GM12878 (cell line): ENCODE measurements around the gene SPTBN1. TPM values are rescaled to one million over a fixed set of nuclear protein-coding genes. Genes with fewer than 3 reads are reported as not detected.

Experiments
- ATAC-seq: fragments of 200-7000 bp; cut with Tn5 transposase; 3 replicates; pipeline ENCODE4 v1.9.1; 2020; ENCODE audit warnings: mild to moderate bottlenecking, moderate library complexity
- BruUV-seq: library from RNA; stranded (reverse); fragments of 400-500 nt; replicated peaks from 2 replicates; lab custom pipeline; 2021; lab: Mats Ljungman, UMichigan
- CTCF ChIA-PET: fragments of 300-600 bp; sonication (Branson Sonifier 250); formaldehyde crosslinking; extraction: SDS; loops from one replicate; lab custom pipeline; 2021; ENCODE audit warnings: inconsistent platforms; lab: Yijun Ruan, JAX
- POLR2A ChIA-PET: fragments of 350-600 bp; formaldehyde crosslinking; extraction: SDS; loops from one replicate; lab custom pipeline; 2021; ENCODE audit warnings: inconsistent platforms; lab: Charles Lee
- RAD21 ChIA-PET: fragments of 300-600 bp; sonication (Branson Sonifier 250); formaldehyde crosslinking; loops from one replicate; lab custom pipeline; 2023; ENCODE audit warnings: antibody characterized with exemption; ENCODE audit not compliant: unreplicated experiment; lab: Charles Lee
- SMC1A ChIA-PET: fragments of 300-600 bp; sonication (Branson Sonifier 250); formaldehyde crosslinking; loops from one replicate; lab custom pipeline; 2023; ENCODE audit not compliant: unreplicated experiment, uncharacterized antibody; lab: Charles Lee
- DNase-seq: peaks from one replicate; pipeline ENCODE4 v3.0.0-alpha.2; 2011; ENCODE audit warnings: low read depth, low spot score
- FAIRE-seq: peaks from 3 replicates; lab custom pipeline; 2011; peaks lifted over from hg19 to GRCh38; lab: Jason Lieb, UNC
- H2AFZ ChIP-seq: 2 replicates; pipeline ENCODE4 v1.6.0; 2011; ENCODE audit warnings: low read depth, low read length, control low read depth; ENCODE audit not compliant: control insufficient read depth
- H3K27ac ChIP-seq: 2 replicates; pipeline ENCODE4 v1.5.1; 2011; ENCODE audit warnings: control low read depth; ENCODE audit not compliant: control insufficient read depth, insufficient read depth
- H3K27me3 ChIP-seq, 2 experiments: replicated peaks in 1 of 2; 2 replicates each; pipeline versions ENCODE4 v1.6.0 to v1.6.1; 2011; ENCODE audit warnings: low read length in 1 of 2; ENCODE audit not compliant: control insufficient read depth in 2 of 2, insufficient read depth in 2 of 2
- H3K36me3 ChIP-seq, 2 experiments: 2 replicates each; pipeline ENCODE4 v1.5.1; 2011; ENCODE audit warnings: low read length in 1 of 2; ENCODE audit not compliant: control insufficient read depth in 2 of 2, insufficient read depth in 2 of 2
- H3K4me1 ChIP-seq: 2 replicates; pipeline ENCODE4 v1.6.1; 2011; ENCODE audit warnings: mild to moderate bottlenecking, low read length, moderate library complexity, mixed read lengths; ENCODE audit not compliant: control insufficient read depth, insufficient read depth
- H3K4me2 ChIP-seq: 2 replicates; pipeline ENCODE4 v1.6.0; 2011; ENCODE audit warnings: control low read depth; ENCODE audit not compliant: control insufficient read depth, insufficient read depth
- H3K4me3 ChIP-seq: fragments of 200-600 bp; sonication (generic); 2 replicates; pipeline ENCODE4 v1.5.1; 2016
- H3K79me2 ChIP-seq: 2 replicates; pipeline ENCODE4 v1.6.0; 2011; ENCODE audit warnings: low read length; ENCODE audit not compliant: control insufficient read depth, insufficient read depth
- H3K9ac ChIP-seq: 2 replicates; pipeline ENCODE4 v1.8.0; 2011; ENCODE audit warnings: low read length, control low read depth, mixed read lengths; ENCODE audit not compliant: control insufficient read depth, insufficient read depth
- H3K9me3 ChIP-seq: replicated peaks from 3 replicates; pipeline ENCODE4 v1.5.1; 2011; ENCODE audit warnings: mild to moderate bottlenecking, low read length; ENCODE audit not compliant: control insufficient read depth, insufficient read depth
- H4K20me1 ChIP-seq: 2 replicates; pipeline ENCODE4 v1.6.0; 2011; ENCODE audit not compliant: control insufficient read depth, insufficient read depth
- BACH1 ChIP-seq: fragments of 450-650 bp; IDR thresholded peaks from 2 replicates; pipeline ENCODE4 v1.6.1; 2017; ENCODE audit warnings: mild to moderate bottlenecking, borderline replicate concordance
- CREB1 ChIP-seq: IDR thresholded peaks from 2 replicates; pipeline ENCODE4 v1.6.1; 2012; ENCODE audit warnings: low read depth, mild to moderate bottlenecking, inconsistent platforms
- EP300 ChIP-seq, 2 experiments: fragments of 150-350 bp in 1 of 2; IDR thresholded peaks; 2 replicates each; pipeline ENCODE4 v1.6.1; 2011 to 2012; ENCODE audit warnings: low read depth in 2 of 2, low read length in 2 of 2, borderline replicate concordance in 1 of 2, improper control_type of control experiment in 1 of 2, inconsistent platforms in 1 of 2; ENCODE audit not compliant: control insufficient read depth in 1 of 2
- GATAD2B ChIP-seq: fragments of 450-650 bp; conservative IDR thresholded peaks from 2 replicates; pipeline ENCODE4 v1.6.1; 2017; ENCODE audit warnings: low read depth, mild to moderate bottlenecking, moderate library complexity
- IKZF1 ChIP-seq: fragments of 450-650 bp; conservative IDR thresholded peaks from 2 replicates; pipeline ENCODE4 v1.6.1; 2017; ENCODE audit warnings: antibody characterized with exemption, mild to moderate bottlenecking
- IKZF2 ChIP-seq, 2 experiments: fragments of 450-650 bp; IDR thresholded peaks; 2 replicates each; pipeline ENCODE4 v1.6.1; 2017; ENCODE audit warnings: mild to moderate bottlenecking in 2 of 2, moderate library complexity in 2 of 2
- LARP7 ChIP-seq: fragments of 450-650 bp; IDR thresholded peaks from 2 replicates; pipeline ENCODE4 v1.6.1; 2017; ENCODE audit warnings: mild to moderate bottlenecking
- MEF2B ChIP-seq: fragments of 450-650 bp; IDR thresholded peaks from 2 replicates; pipeline ENCODE4 v1.6.1; 2018; ENCODE audit warnings: mild to moderate bottlenecking, moderate library complexity; ENCODE audit not compliant: partially characterized antibody, poor library complexity, severe bottlenecking
- SPI1 ChIP-seq: IDR thresholded peaks from 2 replicates; pipeline ENCODE4 v1.6.1; 2011; ENCODE audit warnings: low read depth, mild to moderate bottlenecking, low read length, moderate library complexity, borderline replicate concordance; ENCODE audit not compliant: insufficient read depth
- SUZ12 ChIP-seq: fragments of 200-600 bp; sonication (generic); IDR thresholded peaks from one replicate; pipeline ENCODE4 v1.6.1; 2018; ENCODE audit warnings: antibody characterized with exemption, mild to moderate bottlenecking; ENCODE audit not compliant: unreplicated experiment
- WGBS: methylation state at CpG from one replicate; pipeline ENCODE4 v1.1.6; 2016; ENCODE audit warnings: low lambda C conversion rate; ENCODE audit not compliant: insufficient replicate concordance, insufficient coverage; ENCODE audit errors: missing lambda C conversion rate; 5-methylcytosine and 5-hydroxymethylcytosine counted together
- in situ Hi-C: fragments of 300-500 bp; cut with MboI; formaldehyde crosslinking; loops from 9 replicates; pipeline ENCODE4 v1.14.3; 2018; ENCODE audit warnings: mixed read lengths
- intact Hi-C: fragments of 100-400 bp; cut with micrococcal nuclease; formaldehyde crosslinking; loops from one replicate; pipeline ENCODE4 v1.14.2; 2022; ENCODE audit not compliant: unreplicated experiment
- polyA plus RNA-seq, 11 experiments: library from polyadenylated mRNA; depleted of rRNA in 4 of 11; unstranded in 6 of 11; stranded (reverse) in 5 of 11; fragments of >200 nt; fragmentation: Nextera tagmentation in 4 of 11; fragmentation: Illumina TruSeq in 1 of 11; extraction: Ambion mirVana in 4 of 11; extraction: Trizol in 1 of 11; gene quantifications; 1 replicate in 1 of 11; 2 replicates in 10 of 11; pipeline versions ENCODE4 v1.2.1 to v1.2.3, GENCODE V29; 2011 to 2016; ENCODE audit warnings: inconsistent platforms in 2 of 11, missing spikeins in 2 of 11, low read depth in 1 of 11
- total RNA-seq, 4 experiments: library from RNA; depleted of rRNA in 3 of 4; stranded (reverse); fragments of >200 nt in 3 of 4; fragmentation: Illumina TruSeq in 1 of 4; extraction: Trizol in 1 of 4; gene quantifications; 2 replicates each; pipeline versions ENCODE4 v1.2.1 to v1.2.3, GENCODE V29; 2013 to 2021
- TF ChIP-seq, protein P1 (sequence below): fragments of 450-650 bp; formaldehyde crosslinking; IDR thresholded peaks from 2 replicates; pipeline ENCODE4 v1.5.0; 2022; ENCODE audit warnings: mild to moderate bottlenecking, missing genetic modification characterization

Gene SPTBN1
- total and polyA plus RNA-seq, 10 of the 15 experiments (the other 5 are each of a cell fraction or from before 2014, with no cell fraction given), result 20.6 to 154 (median 76.7) TPM

- Histone ChIP-seq H3K9ac (no peak overlapping the region), H2AFZ (no peak overlapping the region), H3K36me3 (peaks cover 8 to 20% of the 10 kb centered on the region in 2 experiments), H3K27ac (no peak overlapping the region), H3K4me1 (peaks cover 67% of the 10 kb centered on the region), H3K4me3 (no peak overlapping the region), H3K79me2 (peaks cover 99% of the 10 kb centered on the region), H3K9me3 (no peaks in the 10 kb centered on the region), H3K27me3 (no peaks in the 10 kb centered on the region), H4K20me1 (no peaks in the 10 kb centered on the region), H3K4me2 (no peak overlapping the region)
- ChIA-PET SMC1A (interaction anchor here (0.6 to 3.3 kb wide), 12 partner anchors 10 to 1319 kb away, joined by 3 to 16 read pairs (median 4); no protein-coding TSS in a partner anchor), RAD21 (interaction anchor here (1.4 to 2.3 kb wide), 3 partner anchors 11 to 53 kb away, joined by 3 to 6 read pairs (median 5); no protein-coding TSS in a partner anchor), CTCF (interaction anchor here (1.0 to 1.5 kb wide), 2 partner anchors 62 to 478 kb away, joined by 3 to 7 read pairs; no protein-coding TSS in a partner anchor), POLR2A (interaction anchor here (0.5 to 1.5 kb wide), 4 partner anchors 18 to 472 kb away, joined by 4 to 6 read pairs (median 6); no protein-coding TSS in a partner anchor)
- 97% methylated on average over 7 of the region's 7 CpGs for WGBS
- in situ Hi-C loops (no loop called here), intact Hi-C loops (no loop called here)
- FAIRE-seq, result no peak
- TF ChIP-seq EP300 (IDR thresholded peaks at IDR 0.05; ENCODE audit: borderline replicate concordance in 1 of 2, control insufficient read depth in 1 of 2, low read depth in 2 of 2, low read length in 2 of 2) (no peak), GATAD2B (no peak), LARP7 (no peak)
- BruUV-seq, result no TSS peak
- no peak for ATAC-seq
- DNase-seq, result no peak
Observed at GRCh38 chr2:54586062-54586461, 129.9 kb downstream of the SPTBN1 start.

DNA sequence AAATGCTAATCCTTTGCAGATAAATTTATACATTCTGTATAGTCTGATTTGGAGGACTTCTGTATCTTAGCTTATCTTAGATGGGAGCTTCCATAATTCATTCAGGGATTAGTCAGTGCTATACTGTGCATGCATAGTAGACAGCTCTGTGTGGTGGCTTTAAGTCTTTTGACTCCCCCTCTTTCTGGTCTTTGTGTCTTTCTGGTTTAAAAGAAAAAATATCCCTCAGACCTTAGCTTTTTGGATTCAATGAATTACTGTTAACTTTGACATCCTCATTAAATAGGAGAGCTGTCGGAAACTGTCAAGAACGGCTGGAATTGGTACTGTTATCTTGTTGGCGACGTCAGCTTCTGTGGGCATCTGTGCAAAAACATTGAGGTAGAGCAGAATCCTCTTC, 130.4 kb downstream of the SPTBN1 start:
- in situ Hi-C loops, result no loop called here
- 99% methylated on average over 4 of the region's 4 CpGs for WGBS
- no peak overlapping the region for H3K9ac ChIP-seq
- FAIRE-seq, result no peak
- DNase-seq, result no peak
- no peaks in the 10 kb centered on the region for H3K27me3 ChIP-seq
- no peaks in the 10 kb centered on the region for H4K20me1 ChIP-seq
- BruUV-seq, result no TSS peak
- no peak overlapping the region for H2AFZ ChIP-seq
- no peaks in the 10 kb centered on the region for H3K9me3 ChIP-seq
- no peak overlapping the region for H3K27ac ChIP-seq
- H3K36me3 ChIP-seq, result peaks cover 8 to 20% of the 10 kb centered on the region in 2 experiments
- no peak overlapping the region for H3K4me2 ChIP-seq
- intact Hi-C loops, result no loop called here
- peaks cover 99% of the 10 kb centered on the region for H3K79me2 ChIP-seq
- H3K4me3 ChIP-seq, result no peak overlapping the region
- peaks cover 67% of the 10 kb centered on the region for H3K4me1 ChIP-seq
- ChIA-PET RAD21 (interaction anchor here (1.5 to 2.3 kb wide), 3 partner anchors 26 to 63 kb away, joined by 4 to 6 read pairs (median 5); no protein-coding TSS in a partner anchor), SMC1A (interaction anchor here (0.6 to 3.3 kb wide), 13 partner anchors 10 to 1320 kb away, joined by 3 to 16 read pairs (median 4); no protein-coding TSS in a partner anchor), POLR2A (interaction anchor here (0.5 to 1.5 kb wide), 6 partner anchors 14 to 488 kb away, joined by 3 to 6 read pairs (median 6); no protein-coding TSS in a partner anchor), CTCF (interaction anchor here (1.0 to 1.5 kb wide), 2 partner anchors 63 to 479 kb away, joined by 3 to 7 read pairs; no protein-coding TSS in a partner anchor)
- no peak for TF ChIP-seq IKZF1
- TF ChIP-seq SUZ12, result no peak
- no peak for TF ChIP-seq SPI1
- no peak for TF ChIP-seq IKZF2 (IDR thresholded peaks at IDR 0.05)
- TF ChIP-seq, protein P1, sequence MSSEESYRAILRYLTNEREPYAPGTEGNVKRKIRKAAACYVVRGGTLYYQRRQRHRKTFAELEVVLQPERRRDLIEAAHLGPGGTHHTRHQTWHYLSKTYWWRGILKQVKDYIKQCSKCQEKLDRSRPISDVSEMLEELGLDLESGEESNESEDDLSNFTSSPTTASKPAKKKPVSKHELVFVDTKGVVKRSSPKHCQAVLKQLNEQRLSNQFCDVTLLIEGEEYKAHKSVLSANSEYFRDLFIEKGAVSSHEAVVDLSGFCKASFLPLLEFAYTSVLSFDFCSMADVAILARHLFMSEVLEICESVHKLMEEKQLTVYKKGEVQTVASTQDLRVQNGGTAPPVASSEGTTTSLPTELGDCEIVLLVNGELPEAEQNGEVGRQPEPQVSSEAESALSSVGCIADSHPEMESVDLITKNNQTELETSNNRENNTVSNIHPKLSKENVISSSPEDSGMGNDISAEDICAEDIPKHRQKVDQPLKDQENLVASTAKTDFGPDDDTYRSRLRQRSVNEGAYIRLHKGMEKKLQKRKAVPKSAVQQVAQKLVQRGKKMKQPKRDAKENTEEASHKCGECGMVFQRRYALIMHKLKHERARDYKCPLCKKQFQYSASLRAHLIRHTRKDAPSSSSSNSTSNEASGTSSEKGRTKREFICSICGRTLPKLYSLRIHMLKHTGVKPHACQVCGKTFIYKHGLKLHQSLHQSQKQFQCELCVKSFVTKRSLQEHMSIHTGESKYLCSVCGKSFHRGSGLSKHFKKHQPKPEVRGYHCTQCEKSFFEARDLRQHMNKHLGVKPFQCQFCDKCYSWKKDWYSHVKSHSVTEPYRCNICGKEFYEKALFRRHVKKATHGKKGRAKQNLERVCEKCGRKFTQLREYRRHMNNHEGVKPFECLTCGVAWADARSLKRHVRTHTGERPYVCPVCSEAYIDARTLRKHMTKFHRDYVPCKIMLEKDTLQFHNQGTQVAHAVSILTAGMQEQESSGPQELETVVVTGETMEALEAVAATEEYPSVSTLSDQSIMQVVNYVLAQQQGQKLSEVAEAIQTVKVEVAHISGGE (CRISPR knock-in tag), result no peak
- no peak for TF ChIP-seq CREB1
- no peak for TF ChIP-seq MEF2B
- no peak for TF ChIP-seq BACH1
- no peak for ATAC-seq
